HG02852 (cell line): Measurements from ENCODE around the gene P2RY14.
A peak's percentile ranks its signal among the peaks of the same experiment; 100 is the strongest.

Source experiments
- ATAC-seq: cut with Tn5 transposase; IDR thresholded peaks from one replicate; pipeline ENCODE4 v1.9.1; 2021; ENCODE audit warnings: mild to moderate bottlenecking, moderate library complexity; ENCODE audit not compliant: unreplicated experiment

P2RY14 gene

DNA sequence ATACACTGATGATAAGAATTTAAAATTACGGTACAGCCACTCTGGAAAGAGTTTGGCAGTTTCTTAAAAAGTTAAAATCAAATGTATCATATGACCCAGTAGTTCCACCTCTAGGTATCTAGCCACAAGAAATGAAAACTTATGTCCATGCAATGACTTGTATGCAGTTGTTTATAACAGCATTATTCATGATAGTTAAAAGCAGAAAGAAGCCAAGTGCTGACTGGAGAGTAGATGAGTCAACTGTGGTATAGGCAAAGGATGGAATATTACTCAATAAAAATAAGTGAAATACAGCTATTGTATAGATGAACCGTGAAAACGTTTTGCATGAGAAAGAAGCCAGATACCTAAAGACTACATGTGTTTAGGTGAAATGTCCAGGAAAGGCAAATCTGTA, 23.4 kb upstream of the P2RY14 start:
- ATAC-seq = no peak

GRCh38 chr3:151300539-151300938, 22.2 kb upstream of the P2RY14 start:
- ATAC-seq = no peak

DNA sequence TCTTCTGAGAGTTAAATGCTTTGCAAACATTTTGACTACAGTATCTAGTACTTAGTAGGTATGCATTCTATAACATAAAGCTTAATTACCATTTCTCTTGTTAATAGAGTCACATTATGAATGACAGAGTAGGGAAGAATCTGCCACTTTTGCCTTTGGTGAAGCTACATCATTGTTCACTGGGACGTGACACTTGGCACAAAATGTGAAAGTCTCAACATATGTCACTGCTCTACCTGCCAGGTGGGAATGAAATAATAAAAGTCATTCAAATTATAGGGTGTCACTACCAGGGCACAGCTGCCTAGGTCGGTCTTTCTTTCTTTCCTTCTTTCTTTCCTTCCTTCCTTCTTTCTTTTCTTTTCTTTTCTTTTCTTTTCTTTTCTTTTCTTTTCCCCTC, 20.7 kb upstream of the P2RY14 start:
- no peak for ATAC-seq

GRCh38 chr3:151297429-151297828, 19.1 kb upstream of the P2RY14 start:
- ATAC-seq = no peak

GRCh38 chr3:151296226-151296625, 17.9 kb upstream of the P2RY14 start:
- no peak for ATAC-seq

DNA sequence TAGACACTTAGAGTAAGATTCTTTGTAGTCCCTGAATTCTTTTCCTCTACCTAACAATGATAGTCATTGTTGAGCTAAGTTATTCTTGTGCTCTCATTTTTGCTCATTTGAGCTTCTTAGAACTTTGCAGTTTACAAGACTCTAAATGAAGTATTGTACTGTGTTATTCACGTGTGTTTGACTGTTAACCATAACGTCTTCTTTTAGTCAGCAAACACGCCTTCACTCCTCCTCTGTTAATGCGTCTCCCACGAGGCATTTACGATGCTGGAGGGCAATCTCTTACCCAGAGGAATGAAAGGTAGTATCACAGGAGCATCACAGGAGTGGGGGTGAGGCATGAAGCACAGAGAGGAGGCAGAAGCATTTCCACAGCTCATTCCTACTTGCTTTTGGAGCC, 14.8 kb upstream of the P2RY14 start:
- no peak for ATAC-seq

DNA sequence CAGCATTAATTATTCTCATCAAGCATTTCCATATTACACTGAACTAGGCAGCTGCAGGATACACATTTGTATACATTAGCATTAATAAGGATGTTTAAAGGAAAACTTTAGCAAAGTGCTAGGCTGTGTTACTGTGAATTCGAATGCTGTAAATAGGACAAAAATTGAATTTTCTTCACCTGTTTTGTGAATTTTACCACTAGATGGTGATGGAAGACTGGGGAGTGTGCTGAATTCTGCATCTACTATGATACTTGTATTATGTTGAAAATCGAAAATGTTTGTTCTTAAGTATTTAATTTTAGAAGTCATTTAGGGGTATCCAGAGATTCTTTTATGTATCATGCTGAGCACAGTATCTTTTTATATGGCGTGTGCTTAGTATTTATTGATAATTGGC, 12.3 kb upstream of the P2RY14 start:
- ATAC-seq = no peak

- no peak for ATAC-seq
Observed at GRCh38 chr3:151289445-151289844, 11.1 kb upstream of the P2RY14 start.

DNA sequence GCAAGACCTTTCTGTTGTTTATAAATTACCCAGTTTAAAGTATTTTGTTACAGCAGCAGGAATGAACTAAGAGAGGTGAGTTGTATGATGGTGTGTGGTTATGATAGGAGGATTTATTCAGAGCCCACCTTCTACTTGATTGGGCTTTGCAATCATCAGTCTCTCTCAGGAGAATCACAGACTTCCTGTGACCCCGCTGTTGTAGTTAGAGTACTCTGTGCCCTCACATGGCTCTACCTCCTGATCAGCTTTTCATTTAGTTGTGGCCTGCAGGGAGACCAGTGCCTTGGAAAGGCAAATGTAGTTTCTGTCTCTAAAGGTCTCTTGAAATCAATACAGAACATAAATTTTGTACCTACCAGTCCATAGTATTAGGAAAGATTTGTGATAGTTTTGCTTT, 7.6 kb upstream of the P2RY14 start:
- ATAC-seq = no peak

GRCh38 chr3:151283907-151284461, 5.6 kb upstream of the P2RY14 start:
- no peak for ATAC-seq

DNA sequence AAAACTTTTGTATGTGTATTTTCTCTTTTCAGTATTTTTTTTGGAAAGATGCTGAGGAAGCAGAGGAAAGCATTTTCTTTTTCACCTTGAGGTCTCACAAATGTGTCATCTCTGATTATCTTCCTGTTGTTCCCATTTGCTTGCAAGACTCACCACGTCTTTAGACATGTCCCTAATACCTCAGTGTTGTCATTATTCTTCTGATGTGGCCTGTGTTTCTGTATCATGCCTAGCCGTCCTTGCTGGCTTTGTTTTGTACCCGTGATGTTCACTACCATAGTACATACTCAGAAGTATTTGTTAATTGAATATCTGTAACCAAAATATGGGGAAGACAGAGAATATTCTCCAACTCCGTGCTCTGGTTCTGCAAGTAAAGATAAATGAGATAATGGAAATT, 5.0 kb upstream of the P2RY14 start:
- no peak for ATAC-seq

DNA sequence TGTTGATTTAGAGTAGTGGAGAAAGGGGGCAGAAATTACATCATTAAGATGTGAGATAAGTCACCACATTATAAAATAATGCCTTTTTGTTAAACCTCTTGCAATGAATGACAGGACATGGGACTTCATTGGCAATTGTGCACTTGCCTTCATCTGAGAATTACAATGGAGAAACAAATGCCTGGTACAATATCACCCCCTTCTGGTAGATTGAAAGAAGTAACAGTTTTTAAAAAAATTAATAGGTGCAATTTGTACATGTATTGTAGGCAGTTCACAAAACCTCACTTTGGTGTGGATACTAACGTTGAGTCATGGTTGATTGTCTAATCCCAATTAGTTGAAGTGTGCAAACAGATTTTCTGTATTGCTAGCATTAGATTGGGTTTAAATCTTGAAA, 4.6 kb upstream of the P2RY14 start:
- no peak for ATAC-seq

- no peak for ATAC-seq
Observed at GRCh38 chr3:151281671-151282324, 3.5 kb upstream of the P2RY14 start.

GRCh38 chr3:151276687-151277042, 1.7 kb downstream of the P2RY14 start:
- ATAC-seq = peak; percentile 65

DNA sequence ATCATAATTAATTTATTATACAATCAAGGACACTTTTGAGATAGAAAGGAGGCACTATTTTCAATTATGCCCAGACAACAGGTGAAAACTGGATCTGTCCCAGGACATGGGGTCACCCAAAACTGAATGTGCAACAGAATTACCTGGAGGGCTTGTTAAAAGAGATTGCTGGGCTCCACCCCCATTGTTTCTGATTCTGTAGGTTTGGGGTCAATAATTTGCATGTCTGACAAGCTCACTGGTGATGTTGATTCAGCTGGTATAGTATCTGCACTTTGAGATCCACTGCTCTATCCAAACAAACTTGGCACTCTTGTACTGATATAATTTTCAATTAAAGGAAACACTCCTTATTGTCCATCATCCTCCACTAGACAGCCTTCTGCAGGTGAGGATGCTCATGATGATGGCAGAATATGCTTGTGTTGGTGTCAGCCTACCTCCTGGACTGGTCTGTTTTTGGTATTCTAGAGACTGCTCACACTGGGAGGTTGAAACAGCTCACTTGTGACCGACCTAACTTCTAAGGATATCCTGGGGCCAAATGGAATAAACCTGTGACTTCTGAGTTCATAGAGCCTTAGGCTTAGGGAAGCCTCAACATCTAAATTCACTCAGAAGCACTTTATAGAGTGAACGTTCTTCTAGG, 2.2 kb downstream of the P2RY14 start:
- ATAC-seq = peak; percentile 7

DNA sequence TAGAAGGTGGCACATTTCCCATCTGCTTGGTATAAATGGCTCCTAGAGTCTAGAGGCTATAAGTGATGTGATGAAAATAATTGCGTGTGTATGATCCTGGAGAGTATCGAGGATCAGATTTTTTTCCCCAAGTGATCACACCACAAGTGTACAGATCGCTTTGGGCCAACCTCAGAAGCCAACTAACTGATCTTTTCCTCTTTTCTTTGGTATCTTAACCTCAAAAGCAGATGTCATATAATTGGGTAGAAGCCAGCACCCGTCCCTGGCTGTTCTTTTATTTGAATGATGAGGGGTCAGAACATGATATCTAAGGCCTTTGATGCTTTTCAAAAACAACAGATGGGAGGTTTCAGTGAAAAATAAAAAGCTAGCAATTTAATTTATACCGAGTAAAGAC, 3.3 kb downstream of the P2RY14 start:
- ATAC-seq = no peak

DNA sequence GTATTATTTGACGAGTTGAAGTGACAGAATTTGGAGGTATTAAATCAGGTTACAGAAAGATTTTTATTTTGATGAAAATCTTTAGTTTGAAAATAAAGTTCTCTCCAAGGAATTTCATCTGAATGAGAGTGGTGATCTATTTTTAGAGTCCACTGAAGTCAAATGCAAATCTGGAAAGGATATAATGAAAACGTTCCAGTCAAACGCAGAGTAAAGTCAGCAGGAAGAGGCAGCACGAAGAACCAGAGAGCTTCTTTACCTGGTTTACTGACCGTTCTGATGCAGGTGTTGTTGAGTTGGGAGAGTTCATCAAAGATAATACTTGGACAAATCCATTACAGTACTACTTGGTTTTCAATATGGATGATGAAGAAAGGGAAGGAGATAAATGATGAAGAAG, 8.7 kb downstream of the P2RY14 start:
- no peak for ATAC-seq

GRCh38 chr3:151268267-151269235, 9.8 kb downstream of the P2RY14 start:
- peak; percentile 67 for ATAC-seq

GRCh38 chr3:151267066-151267465, 11.3 kb downstream of the P2RY14 start:
- no peak for ATAC-seq

GRCh38 chr3:151265866-151266265, 12.5 kb downstream of the P2RY14 start:
- peak; percentile 90 for ATAC-seq

DNA sequence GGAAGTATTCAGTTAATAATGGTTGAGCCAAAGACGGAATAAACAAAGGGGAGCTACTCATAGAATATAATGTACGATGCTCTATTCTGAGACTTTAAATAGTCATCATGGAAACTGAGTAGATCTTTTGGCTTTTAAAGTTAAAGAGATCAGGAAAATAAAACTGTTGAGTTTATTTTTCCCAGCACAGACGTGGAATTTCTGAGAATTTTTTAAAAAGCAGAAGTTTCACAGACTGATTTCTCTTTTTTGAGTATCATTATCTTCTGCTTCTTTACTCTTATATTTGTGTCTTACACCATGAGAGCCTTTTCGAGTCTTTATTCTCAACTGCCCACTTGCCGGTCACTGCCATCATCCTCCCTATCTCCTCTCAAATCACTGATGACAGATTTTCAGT, 13.2 kb downstream of the P2RY14 start:
- ATAC-seq = no peak

- no peak for ATAC-seq
Observed at GRCh38 chr3:151264605-151265004, 13.7 kb downstream of the P2RY14 start.
